GM13977 (cell line): Measurements from ENCODE around the gene GARS1.

Source experiments
- DNase-seq: peaks from one replicate; pipeline ENCODE4 v3.0.0; 2012; ENCODE audit warnings: low spot score
- in situ Hi-C: fragments of 300-500 bp; cut with MboI; formaldehyde crosslinking; loops from one replicate; pipeline ENCODE4 v1.12.0; 2022; ENCODE audit warnings: low sequenced_read_pairs, low pct_unique_long_range_greater_than_20kb, mixed read lengths, inconsistent platforms; ENCODE audit not compliant: unreplicated experiment
- TF ChIP-seq, protein P1 (sequence below): IDR thresholded peaks from 2 replicates; pipeline ENCODE4 v1.5.1; 2012; ENCODE audit warnings: mild to moderate bottlenecking, control low read depth; ENCODE audit not compliant: insufficient read depth; ENCODE audit errors: extremely low read depth, missing control alignments

The GARS1 gene

DNA sequence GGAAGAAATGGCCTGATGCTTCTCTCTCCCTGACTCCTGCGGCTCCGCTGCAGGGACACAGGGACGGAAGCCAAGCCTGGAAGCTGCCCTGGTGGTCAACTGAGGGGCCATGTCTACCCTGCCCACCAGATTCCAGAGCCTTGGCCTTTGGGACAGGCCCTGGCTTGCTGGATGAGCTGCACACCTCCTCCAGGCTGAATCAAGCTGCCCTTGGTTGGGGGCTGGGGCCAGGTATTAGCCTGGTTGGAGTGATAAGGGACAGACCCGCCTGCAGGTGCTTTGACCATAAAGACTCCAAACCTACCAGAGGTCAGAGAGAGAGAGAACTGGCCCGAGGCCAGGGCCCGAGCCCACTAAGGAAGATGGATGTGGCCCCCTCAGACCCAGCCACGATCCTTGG, 57.5 kb downstream of the GARS1 start:
- DNase-seq: no peak
- in situ Hi-C loops: no loop called here
- TF ChIP-seq, protein P1, sequence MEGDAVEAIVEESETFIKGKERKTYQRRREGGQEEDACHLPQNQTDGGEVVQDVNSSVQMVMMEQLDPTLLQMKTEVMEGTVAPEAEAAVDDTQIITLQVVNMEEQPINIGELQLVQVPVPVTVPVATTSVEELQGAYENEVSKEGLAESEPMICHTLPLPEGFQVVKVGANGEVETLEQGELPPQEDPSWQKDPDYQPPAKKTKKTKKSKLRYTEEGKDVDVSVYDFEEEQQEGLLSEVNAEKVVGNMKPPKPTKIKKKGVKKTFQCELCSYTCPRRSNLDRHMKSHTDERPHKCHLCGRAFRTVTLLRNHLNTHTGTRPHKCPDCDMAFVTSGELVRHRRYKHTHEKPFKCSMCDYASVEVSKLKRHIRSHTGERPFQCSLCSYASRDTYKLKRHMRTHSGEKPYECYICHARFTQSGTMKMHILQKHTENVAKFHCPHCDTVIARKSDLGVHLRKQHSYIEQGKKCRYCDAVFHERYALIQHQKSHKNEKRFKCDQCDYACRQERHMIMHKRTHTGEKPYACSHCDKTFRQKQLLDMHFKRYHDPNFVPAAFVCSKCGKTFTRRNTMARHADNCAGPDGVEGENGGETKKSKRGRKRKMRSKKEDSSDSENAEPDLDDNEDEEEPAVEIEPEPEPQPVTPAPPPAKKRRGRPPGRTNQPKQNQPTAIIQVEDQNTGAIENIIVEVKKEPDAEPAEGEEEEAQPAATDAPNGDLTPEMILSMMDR: no peak

DNA sequence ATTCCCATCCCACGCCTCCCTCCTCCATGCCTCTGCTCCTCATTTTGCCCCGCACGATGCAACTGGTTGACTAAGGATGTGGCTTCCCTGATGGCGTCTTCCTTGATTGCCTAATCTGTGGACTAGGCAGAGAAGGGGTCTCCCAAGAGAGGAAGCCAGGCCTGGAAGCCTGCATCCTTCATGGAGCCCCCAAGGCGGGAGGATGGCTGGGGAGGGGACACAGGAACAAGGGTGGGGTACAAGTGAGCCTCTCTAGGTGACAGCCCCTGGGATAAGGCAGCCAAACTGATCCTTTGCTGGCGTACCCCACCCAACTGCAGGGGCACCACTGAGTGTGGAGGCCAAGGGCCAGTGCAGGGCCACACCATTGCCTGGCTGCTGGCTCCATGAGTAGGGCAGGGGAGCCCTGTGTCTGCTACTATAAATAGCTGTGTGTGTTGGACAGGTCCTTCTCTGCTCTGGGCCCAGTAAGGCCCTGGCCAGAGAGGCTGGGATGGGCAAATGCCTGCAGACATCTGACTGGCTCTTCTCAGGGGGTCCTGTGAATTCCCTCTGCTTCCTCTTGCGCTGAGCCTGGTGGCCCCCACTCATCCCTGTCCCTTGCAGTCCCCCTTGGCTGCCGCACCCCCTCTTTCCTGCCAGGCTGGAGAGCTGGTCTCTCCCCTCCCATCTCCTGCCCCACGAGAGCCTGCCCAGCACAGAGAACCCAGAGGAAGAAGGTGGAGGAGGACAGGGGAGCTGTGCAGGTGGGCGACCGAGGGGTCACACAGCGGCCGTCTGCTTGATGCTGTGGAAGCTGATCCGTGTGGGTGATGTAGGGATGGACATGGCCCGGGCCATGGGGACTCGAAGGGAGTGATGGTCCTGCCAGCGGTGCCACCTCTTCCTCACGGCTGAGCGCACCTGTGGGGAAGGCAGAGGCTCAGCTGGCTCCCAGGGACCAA, 58.3 kb downstream of the GARS1 start:
- no peak for DNase-seq
- in situ Hi-C loops: no loop called here
- TF ChIP-seq, protein P1: no peak

DNA sequence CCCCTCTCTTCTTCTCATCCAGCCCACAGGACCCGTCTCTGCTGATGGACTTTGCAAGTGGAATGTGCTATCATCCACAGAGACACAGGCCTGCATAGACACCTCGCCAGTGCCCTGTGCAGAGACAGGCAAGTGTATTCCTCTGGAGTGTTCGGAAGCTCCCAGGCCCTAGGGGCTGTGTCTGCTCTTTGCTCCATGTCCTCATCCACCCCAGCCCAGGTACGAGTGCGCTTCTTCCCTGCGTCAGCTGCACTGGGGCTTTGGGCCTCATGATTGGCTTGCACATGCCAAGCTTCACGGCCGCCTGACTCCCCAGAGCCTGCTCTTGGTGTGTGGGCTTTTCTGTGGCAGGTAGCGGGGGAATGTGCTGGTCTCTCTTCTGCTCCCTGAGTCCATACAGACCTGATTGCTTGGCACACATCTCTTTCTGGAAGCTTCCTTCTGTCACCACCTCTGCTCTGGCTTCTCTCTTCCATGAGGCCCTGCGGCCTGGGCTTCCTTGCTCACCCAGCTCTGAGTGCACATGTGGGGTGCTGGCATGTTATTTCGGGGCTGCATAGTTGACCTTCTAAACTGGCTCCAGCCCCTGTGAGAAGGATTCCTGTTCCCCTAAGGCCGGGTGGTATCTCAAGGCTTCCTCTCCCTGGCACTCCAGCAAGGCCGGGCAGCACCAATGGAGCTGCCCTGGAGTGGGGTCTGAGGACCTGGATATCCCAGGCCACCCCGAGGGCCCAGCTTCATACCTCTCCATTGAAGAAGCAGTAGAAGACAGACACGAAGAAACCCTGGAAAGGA, 59.8 kb downstream of the GARS1 start:
- in situ Hi-C loops: no loop called here
- DNase-seq: no peak
- TF ChIP-seq, protein P1: no peak

DNA sequence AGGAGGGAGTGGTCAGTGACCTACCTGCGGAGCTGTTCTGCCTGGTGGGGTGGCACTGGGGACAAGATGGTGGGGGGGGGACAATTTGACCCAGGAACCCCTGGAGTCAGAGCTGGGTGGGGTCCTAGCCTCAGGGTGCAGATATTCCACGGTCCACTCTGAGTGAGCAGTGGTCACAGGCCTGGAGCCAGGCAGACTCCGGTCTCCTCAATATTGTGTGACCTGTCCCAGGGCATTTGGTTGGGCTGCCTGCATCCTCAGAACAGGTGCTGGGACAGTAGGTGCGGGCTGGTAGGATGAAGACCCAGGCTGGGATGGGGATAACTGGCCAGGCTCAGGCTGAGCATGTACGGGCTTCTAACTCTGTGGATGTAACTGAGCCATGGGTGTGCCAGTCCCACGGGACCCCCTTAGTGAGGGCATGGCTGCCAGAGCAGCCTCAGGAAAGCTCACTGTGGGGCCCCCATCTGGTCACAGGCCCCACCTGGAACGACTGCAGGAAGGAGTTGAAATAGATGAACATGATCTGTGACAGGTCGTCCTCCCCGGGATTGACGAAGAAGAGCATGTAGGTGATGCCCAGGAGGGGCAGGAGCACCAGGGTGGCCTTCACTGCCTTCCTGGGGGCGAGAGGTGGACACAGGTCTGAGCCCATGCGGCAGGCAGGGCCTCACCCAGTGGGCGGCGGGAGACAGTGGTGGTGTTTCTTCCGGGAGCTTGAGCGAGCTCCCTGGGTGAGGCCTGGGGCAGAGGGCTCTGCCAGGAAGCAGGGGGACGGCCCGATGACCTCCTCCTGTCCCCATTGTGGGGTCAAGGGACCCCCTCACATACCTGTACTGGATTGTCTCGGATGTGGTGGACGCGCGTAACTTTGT, 60.7 kb downstream of the GARS1 start:
- TF ChIP-seq, protein P1: no peak
- in situ Hi-C loops: no loop called here
- DNase-seq: no peak

DNA sequence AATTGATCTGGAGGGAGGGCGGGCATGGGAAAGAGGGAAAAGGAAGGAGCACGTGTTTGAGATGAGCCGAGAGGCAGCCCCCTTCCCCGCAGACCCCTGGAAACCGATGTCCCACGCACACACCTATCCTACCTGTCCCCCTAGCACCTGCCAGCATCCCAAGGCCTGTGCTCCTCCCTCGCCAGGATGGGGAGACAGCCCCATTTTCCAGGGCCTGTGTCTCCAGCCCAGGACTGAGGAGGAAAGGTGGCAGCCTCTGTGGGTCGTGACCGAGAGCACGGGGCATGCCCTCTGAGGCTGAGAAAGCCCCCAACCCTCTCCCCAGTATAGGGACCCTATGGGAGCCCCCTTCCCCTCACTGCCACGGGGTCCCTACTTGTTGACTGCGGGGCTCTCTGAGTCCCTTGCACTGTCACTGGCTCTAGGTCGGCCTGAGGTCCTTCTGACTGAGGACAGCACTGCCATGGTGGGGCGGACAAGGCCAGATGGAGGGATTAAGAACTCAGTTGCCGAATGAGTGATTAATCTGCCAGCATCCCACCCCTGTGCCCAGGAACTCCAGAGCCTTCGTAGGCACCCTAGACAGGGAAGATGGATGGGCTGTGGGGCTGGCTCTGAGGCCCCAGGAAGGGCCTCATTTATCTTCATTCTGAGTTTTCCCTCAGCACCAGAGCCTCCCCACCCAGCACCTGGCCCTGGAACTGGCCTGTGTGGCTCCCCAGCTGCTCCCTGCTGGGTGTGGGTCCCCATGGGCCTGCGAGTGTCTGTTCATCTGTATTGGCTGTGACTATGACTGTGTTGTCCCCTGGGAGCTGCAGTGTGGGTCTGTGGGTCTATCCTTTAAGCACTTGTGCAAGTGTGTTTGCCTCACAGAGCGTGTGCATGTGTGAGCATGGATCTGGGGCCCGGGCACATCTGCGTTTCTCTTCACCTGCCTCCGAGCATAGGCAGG, 61.6 kb downstream of the GARS1 start:
- TF ChIP-seq, protein P1: no peak
- no peak for DNase-seq
- in situ Hi-C loops: no loop called here
